ENCODE measurements around the gene KCTD5.

- no peak for TF ChIP-seq CTCF (conservative IDR thresholded peaks at IDR 0.05 in 1 of 2, IDR thresholded peaks at IDR 0.05 in 1 of 2; ENCODE audit: extremely low read depth in 1 of 2, insufficient read depth in 1 of 2, low read depth in 1 of 2, low read length in 2 of 2)
- no peak for TF ChIP-seq EZH2 (IDR thresholded peaks at IDR 0.05; ENCODE audit: borderline replicate concordance, low read length)
These were observed 30.2 kb downstream of the KCTD5 start for GRCh38 chr16:2712546-2712945.
